ENCODE results near the gene NRTN. TPM values are rescaled to one million over a fixed set of nuclear protein-coding genes. Genes with fewer than 3 reads are reported as not detected.
A peak's percentile ranks its signal among the peaks of the same experiment; 100 is the strongest.

NRTN gene
- total and polyA plus RNA-seq, 2 of the 13 experiments (the other 11 are each of a cell fraction or from before 2014, with no cell fraction given): 4.1 to 5.3 TPM

- TF ChIP-seq PCBP1 (IDR thresholded peaks at IDR 0.05; ENCODE audit: borderline replicate concordance, low read depth, low read length): 0 out of 2 replicates have a peak, but pooled peaks have one; percentile 3
- TF ChIP-seq CENPT (CRISPR knock-in tag; IDR thresholded peaks at IDR 0.05; ENCODE audit: low read depth): no peak
- no peak for TF ChIP-seq HDAC1 (CRISPR knock-in tag; IDR thresholded peaks at IDR 0.05)
- no peak for TF ChIP-seq MBD4 (IDR thresholded peaks at IDR 0.05; ENCODE audit: borderline replicate concordance, low read length)
- TF ChIP-seq MED1 (CRISPR knock-in tag; IDR thresholded peaks at IDR 0.05): no peak
- TF ChIP-seq MATR3 (CRISPR knock-in tag; IDR thresholded peaks at IDR 0.05): no peak
- no peak for TF ChIP-seq NONO (IDR thresholded peaks at IDR 0.05)
- TF ChIP-seq NONO (CRISPR knock-in tag; conservative IDR thresholded peaks at IDR 0.05): no peak
- TF ChIP-seq ZIK1 (CRISPR knock-in tag; IDR thresholded peaks at IDR 0.05; ENCODE audit: borderline replicate concordance, low read depth): peak; percentile 6; the same call in 1 of the 2 replicates
- TF ChIP-seq KMT2B (CRISPR knock-in tag; IDR thresholded peaks at IDR 0.05): no peak
- no peak for TF ChIP-seq ZNF513 (CRISPR knock-in tag; conservative IDR thresholded peaks at IDR 0.05)
- TF ChIP-seq ZMYM3 (CRISPR knock-in tag; IDR thresholded peaks at IDR 0.05): peak; percentile 59; the same call in 1 of the 2 replicates
- no peak for TF ChIP-seq BORCS8-MEF2B (CRISPR knock-in tag; IDR thresholded peaks at IDR 0.05)
- TF ChIP-seq ZNF615 (CRISPR knock-in tag; IDR thresholded peaks at IDR 0.05; ENCODE audit: borderline replicate concordance): no peak
- TF ChIP-seq MTERF4 (CRISPR knock-in tag; IDR thresholded peaks at IDR 0.05): no peak
- TF ChIP-seq ZFP82 (CRISPR knock-in tag; IDR thresholded peaks at IDR 0.05; ENCODE audit: borderline replicate concordance): 0 out of 2 replicates have a peak, but pooled peaks have one; percentile 8
- 0 out of 2 replicates have a peak, but pooled peaks have one; percentile 14 for TF ChIP-seq KDM5A (IDR thresholded peaks at IDR 0.05; ENCODE audit: borderline replicate concordance, low read length)
- TF ChIP-seq ZNF121 (CRISPR knock-in tag; IDR thresholded peaks at IDR 0.05): no peak
- no peak for TF ChIP-seq GPN1 (CRISPR knock-in tag; IDR thresholded peaks at IDR 0.05; ENCODE audit: borderline replicate concordance)
- no peak for TF ChIP-seq PRDM10 (CRISPR knock-in tag; IDR thresholded peaks at IDR 0.05; ENCODE audit: low read depth)
- 0 out of 2 replicates have a peak, but pooled peaks have one; percentile 89 for TF ChIP-seq ZNF572 (CRISPR knock-in tag; IDR thresholded peaks at IDR 0.05)
- TF ChIP-seq SNAI1 (CRISPR knock-in tag; IDR thresholded peaks at IDR 0.05; ENCODE audit: borderline replicate concordance): no peak
Observed at GRCh38 chr19:5789886-5790558, 14.8 kb upstream of the NRTN start (continued).
